MM.1S (cell line): Measurements from ENCODE around the gene NPC1L1.
A peak's percentile ranks its signal among the peaks of the same experiment; 100 is the strongest.

Experiments used
- DNase-seq: peaks from one replicate; pipeline ENCODE4 v3.0.0-alpha.2; 2015
- H2AFZ ChIP-seq: fragments of 300-600 bp; sonication (generic); 2 replicates; pipeline ENCODE4 v1.6.0; 2016; ENCODE audit warnings: antibody characterized with exemption, low read length
- H3F3A ChIP-seq: fragments of 300-600 bp; sonication (generic); 2 replicates; pipeline ENCODE4 v1.6.1; 2016; ENCODE audit warnings: mild to moderate bottlenecking, antibody characterized with exemption, low read length, moderate library complexity, mixed read lengths; ENCODE audit not compliant: insufficient read depth
- H3K27ac ChIP-seq: fragments of 300-600 bp; sonication (generic); 2 replicates; pipeline ENCODE4 v1.5.1; 2016; ENCODE audit warnings: mild to moderate bottlenecking, low read length
- H3K27me3 ChIP-seq: fragments of 300-600 bp; sonication (generic); replicated peaks from 2 replicates; pipeline ENCODE4 v1.6.0; 2016; ENCODE audit warnings: low read length; ENCODE audit not compliant: insufficient read depth
- H3K36me3 ChIP-seq: fragments of 300-600 bp; sonication (generic); replicated peaks from 2 replicates; pipeline ENCODE4 v1.6.1; 2016; ENCODE audit warnings: mild to moderate bottlenecking, low read length, mixed read lengths; ENCODE audit not compliant: insufficient read depth
- H3K4me1 ChIP-seq: fragments of 300-600 bp; sonication (generic); 2 replicates; pipeline ENCODE4 v1.6.1; 2016; ENCODE audit warnings: low read length, mixed read lengths
- H3K4me2 ChIP-seq: fragments of 300-600 bp; sonication (generic); 2 replicates; pipeline ENCODE4 v1.6.0; 2016; ENCODE audit warnings: low read depth, low read length
- H3K4me3 ChIP-seq: fragments of 300-600 bp; sonication (generic); 2 replicates; pipeline ENCODE4 v1.5.1; 2016; ENCODE audit warnings: low read length, mixed read lengths
- H3K79me2 ChIP-seq: fragments of 300-600 bp; sonication (generic); 2 replicates; pipeline ENCODE4 v1.6.1; 2016; ENCODE audit warnings: mixed run types, low read length, mixed read lengths
- H3K9ac ChIP-seq: fragments of 300-600 bp; sonication (generic); 2 replicates; pipeline ENCODE4 v1.6.1; 2016; ENCODE audit warnings: low read length, mixed read lengths
- H3K9me2 ChIP-seq: fragments of 300-600 bp; sonication (generic); replicated peaks from 2 replicates; pipeline ENCODE4 v1.6.1; 2016; ENCODE audit warnings: mild to moderate bottlenecking, low read length, mixed read lengths; ENCODE audit not compliant: insufficient read depth
- H3K9me3 ChIP-seq: fragments of 300-600 bp; sonication (generic); replicated peaks from 2 replicates; pipeline ENCODE4 v1.6.1; 2016; ENCODE audit warnings: mild to moderate bottlenecking, low read length, mixed read lengths; ENCODE audit not compliant: insufficient read depth
- H4K20me1 ChIP-seq: fragments of 300-600 bp; sonication (generic); 2 replicates; pipeline ENCODE4 v1.6.1; 2016; ENCODE audit warnings: mild to moderate bottlenecking, low read length, moderate library complexity, mixed read lengths; ENCODE audit not compliant: insufficient read depth
- CTCF ChIP-seq: fragments of 300-600 bp; sonication (generic); IDR thresholded peaks from 2 replicates; pipeline ENCODE4 v1.5.1; 2016; ENCODE audit warnings: antibody characterized with exemption, low read length, mixed read lengths
- EZH2 ChIP-seq: fragments of 300-600 bp; sonication (generic); optimal IDR thresholded peaks from 2 replicates; pipeline ENCODE3; 2017; ENCODE audit warnings: low read depth, mild to moderate bottlenecking, antibody characterized with exemption, low read length, mixed read lengths
- EZH2phosphoT487 ChIP-seq: fragments of 300-600 bp; sonication (generic); IDR thresholded peaks from 2 replicates; pipeline ENCODE4 v1.6.1; 2018; ENCODE audit warnings: antibody characterized with exemption, low read length

Gene NPC1L1

GRCh38 chr7:44541028-44541869 lies at the start of gene NPC1L1:
NPC1L1 (minus strand) TSS chr7:44541330; CDS start chr7:44541259, 71 bp downstream.
- H3K79me2 ChIP-seq: no peaks in the 10 kb centered on the region
- H3K9ac ChIP-seq: no peak within 1 kb of the TSS
- no peaks in the 10 kb centered on the region for H4K20me1 ChIP-seq
- no peaks in the 10 kb centered on the region for H3F3A ChIP-seq
- H3K9me2 ChIP-seq: no peaks in the 10 kb centered on the region
- no peak within 1 kb of the TSS for H3K4me3 ChIP-seq
- TF ChIP-seq EZH2phosphoT487 (no peak), CTCF (no peak), EZH2 (no peak)
- no peaks in the 10 kb centered on the region for H3K36me3 ChIP-seq
- no peak within 1 kb of the TSS for H3K27ac ChIP-seq
- no peak for DNase-seq
- H3K9me3 ChIP-seq: no peaks in the 10 kb centered on the region
- H2AFZ ChIP-seq: no peak within 1 kb of the TSS
- no peaks in the 10 kb centered on the region for H3K4me1 ChIP-seq
- H3K27me3 ChIP-seq: no peaks in the 10 kb centered on the region
- no peak within 1 kb of the TSS for H3K4me2 ChIP-seq

- no peak overlapping the region for H3K4me2 ChIP-seq
- no peak overlapping the region for H3K27ac ChIP-seq
- H3K9me2 ChIP-seq: no peaks in the 10 kb centered on the region
- H3F3A ChIP-seq: no peaks in the 10 kb centered on the region
- 0 out of 2 replicates have a peak, but pooled peaks cover 3% of the 10 kb centered on the region for H3K4me1 ChIP-seq
- no peak overlapping the region for H2AFZ ChIP-seq
- no peaks in the 10 kb centered on the region for H4K20me1 ChIP-seq
- H3K79me2 ChIP-seq: no peaks in the 10 kb centered on the region
- DNase-seq: no peak
- H3K36me3 ChIP-seq: no peaks in the 10 kb centered on the region
- no peaks in the 10 kb centered on the region for H3K9me3 ChIP-seq
- no peaks in the 10 kb centered on the region for H3K27me3 ChIP-seq
- H3K4me3 ChIP-seq: no peak overlapping the region
- H3K9ac ChIP-seq: no peak overlapping the region
- TF ChIP-seq EZH2phosphoT487: no peak
- no peak for TF ChIP-seq EZH2
- no peak for TF ChIP-seq CTCF
These were observed 49.8 kb upstream of the NPC1L1 start for GRCh38 chr7:44590910-44591309.

- Histone ChIP-seq H3K36me3 (no peaks in the 10 kb centered on the region), H4K20me1 (no peaks in the 10 kb centered on the region), H3K4me3 (no peak overlapping the region), H3K9me3 (no peaks in the 10 kb centered on the region), H3K4me1 (peaks cover 5% of the 10 kb centered on the region; the same call in 1 of the 2 replicates), H2AFZ (no peak overlapping the region), H3K27me3 (no peaks in the 10 kb centered on the region), H3K4me2 (0 out of 2 replicates have a peak overlapping the region, but pooled peaks have one; percentile 20), H3K9ac (no peak overlapping the region), H3K27ac (no peak overlapping the region), H3F3A (peaks cover under 1% of the 10 kb centered on the region; the same call in 1 of the 2 replicates), H3K9me2 (no peaks in the 10 kb centered on the region), H3K79me2 (no peaks in the 10 kb centered on the region)
- TF ChIP-seq EZH2: no peak
- peak; percentile 76 for TF ChIP-seq CTCF
- no peak for TF ChIP-seq EZH2phosphoT487
- peak; percentile 74 for DNase-seq
These were observed 46.9 kb upstream of the NPC1L1 start for GRCh38 chr7:44587843-44588711.
